Suprapubic skin (tissue), 3 donors: Measurements from ENCODE around the gene SYTL4.

Source experiments
- POLR2AphosphoS5 ChIP-seq, 3 donors: sonication (generic); formaldehyde crosslinking; IDR thresholded peaks; one replicate each; pipeline ENCODE4 v1.6.1; 2017; ENCODE audit warnings: antibody characterized with exemption in 3 of 3
- TF ChIP-seq, protein P1 (sequence below), 2 donors: fragments of 200-600 bp in 1 of 2; fragments of 450-650 bp in 1 of 2; sonication (generic) in 1 of 2; IDR thresholded peaks; one replicate each; pipeline ENCODE4 v1.5.1; 2016 to 2019; ENCODE audit warnings: antibody characterized with exemption in 2 of 2, mild to moderate bottlenecking in 1 of 2, moderate library complexity in 1 of 2

DNA sequence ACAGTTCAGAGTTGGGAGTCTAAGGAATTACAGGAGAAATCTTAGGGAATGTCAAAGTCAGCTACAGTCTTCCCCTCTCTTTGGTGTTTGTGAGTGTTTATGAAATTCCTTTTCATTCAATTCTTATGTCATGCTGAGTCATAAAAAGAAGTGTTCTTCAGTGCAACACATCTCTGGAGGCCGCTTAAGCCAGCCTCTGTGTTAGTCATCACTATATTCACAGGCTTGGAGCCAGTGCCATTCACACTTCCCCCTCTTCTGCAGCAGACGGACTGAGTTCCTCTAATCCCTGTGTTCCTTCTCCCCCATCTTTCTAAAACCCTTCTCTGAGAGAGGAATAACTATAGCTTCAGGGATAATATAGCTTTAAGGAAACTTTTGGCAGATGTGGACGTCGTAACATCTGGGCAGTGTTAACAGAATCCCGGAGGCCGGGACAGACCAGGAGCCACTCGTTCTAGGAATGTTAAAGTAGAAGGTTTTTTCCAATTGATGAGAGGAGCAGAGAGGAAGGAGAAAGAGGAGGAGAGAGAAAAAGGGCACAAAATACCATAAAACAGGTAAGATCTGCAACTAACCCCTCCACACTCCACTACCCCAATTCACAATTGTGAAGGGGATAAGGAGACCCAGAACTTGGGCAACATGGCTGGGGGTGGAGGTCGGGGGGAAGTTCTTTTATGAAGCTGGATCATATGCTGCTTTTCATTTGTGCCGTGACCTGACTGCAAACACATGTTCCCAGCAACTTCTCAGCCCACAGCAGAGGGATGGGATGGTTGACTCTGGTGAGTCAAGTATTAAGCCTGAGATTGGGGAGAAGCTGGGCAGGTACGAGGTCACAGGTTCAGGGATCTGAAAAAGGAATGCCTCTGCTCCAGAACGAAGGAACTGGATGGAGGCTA lies 87.7 kb downstream of the SYTL4 start, which contains the start of gene SRPX2:
- peak in 1 of 3 donors; percentile 55 for TF ChIP-seq POLR2AphosphoS5 (IDR thresholded peaks at IDR 0.05)
- TF ChIP-seq, protein P1, sequence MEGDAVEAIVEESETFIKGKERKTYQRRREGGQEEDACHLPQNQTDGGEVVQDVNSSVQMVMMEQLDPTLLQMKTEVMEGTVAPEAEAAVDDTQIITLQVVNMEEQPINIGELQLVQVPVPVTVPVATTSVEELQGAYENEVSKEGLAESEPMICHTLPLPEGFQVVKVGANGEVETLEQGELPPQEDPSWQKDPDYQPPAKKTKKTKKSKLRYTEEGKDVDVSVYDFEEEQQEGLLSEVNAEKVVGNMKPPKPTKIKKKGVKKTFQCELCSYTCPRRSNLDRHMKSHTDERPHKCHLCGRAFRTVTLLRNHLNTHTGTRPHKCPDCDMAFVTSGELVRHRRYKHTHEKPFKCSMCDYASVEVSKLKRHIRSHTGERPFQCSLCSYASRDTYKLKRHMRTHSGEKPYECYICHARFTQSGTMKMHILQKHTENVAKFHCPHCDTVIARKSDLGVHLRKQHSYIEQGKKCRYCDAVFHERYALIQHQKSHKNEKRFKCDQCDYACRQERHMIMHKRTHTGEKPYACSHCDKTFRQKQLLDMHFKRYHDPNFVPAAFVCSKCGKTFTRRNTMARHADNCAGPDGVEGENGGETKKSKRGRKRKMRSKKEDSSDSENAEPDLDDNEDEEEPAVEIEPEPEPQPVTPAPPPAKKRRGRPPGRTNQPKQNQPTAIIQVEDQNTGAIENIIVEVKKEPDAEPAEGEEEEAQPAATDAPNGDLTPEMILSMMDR (IDR thresholded peaks at IDR 0.05), result no peak
